ENCODE measurements around the gene MN1.

GRCh38 chr22:27799827-27800249, 1.7 kb downstream of the MN1 start:
- TF ChIP-seq, protein P1, sequence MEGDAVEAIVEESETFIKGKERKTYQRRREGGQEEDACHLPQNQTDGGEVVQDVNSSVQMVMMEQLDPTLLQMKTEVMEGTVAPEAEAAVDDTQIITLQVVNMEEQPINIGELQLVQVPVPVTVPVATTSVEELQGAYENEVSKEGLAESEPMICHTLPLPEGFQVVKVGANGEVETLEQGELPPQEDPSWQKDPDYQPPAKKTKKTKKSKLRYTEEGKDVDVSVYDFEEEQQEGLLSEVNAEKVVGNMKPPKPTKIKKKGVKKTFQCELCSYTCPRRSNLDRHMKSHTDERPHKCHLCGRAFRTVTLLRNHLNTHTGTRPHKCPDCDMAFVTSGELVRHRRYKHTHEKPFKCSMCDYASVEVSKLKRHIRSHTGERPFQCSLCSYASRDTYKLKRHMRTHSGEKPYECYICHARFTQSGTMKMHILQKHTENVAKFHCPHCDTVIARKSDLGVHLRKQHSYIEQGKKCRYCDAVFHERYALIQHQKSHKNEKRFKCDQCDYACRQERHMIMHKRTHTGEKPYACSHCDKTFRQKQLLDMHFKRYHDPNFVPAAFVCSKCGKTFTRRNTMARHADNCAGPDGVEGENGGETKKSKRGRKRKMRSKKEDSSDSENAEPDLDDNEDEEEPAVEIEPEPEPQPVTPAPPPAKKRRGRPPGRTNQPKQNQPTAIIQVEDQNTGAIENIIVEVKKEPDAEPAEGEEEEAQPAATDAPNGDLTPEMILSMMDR (IDR thresholded peaks at IDR 0.05; ENCODE audit: low read depth, low read length) = no peak
- TF ChIP-seq MYC (IDR thresholded peaks at IDR 0.05; ENCODE audit: low read depth, low read length) (no peak), POLR2A (IDR thresholded peaks at IDR 0.05; ENCODE audit: extremely low read depth, insufficient read length) (no peak)

Measured in NB4 (cell line).